ENCODE measurements around the gene ABCA13.
A peak's percentile ranks its signal among the peaks of the same experiment; 100 is the strongest.
"Not testable (repeated sequence)": the region's sequence is repeated elsewhere in the genome, so short reads cannot be mapped to it uniquely, and the experiment has no call there.

The ABCA13 gene

GRCh38 chr7:48171202-48171601 is at the start of gene ABCA13:
Gene ABCA13 (plus strand): TSS chr7:48171458. CDS start chr7:48171484, 26 bp downstream.
- no peak for DNase-seq (ENCODE audit: low read depth)

GRCh38 chr7:48126037-48126436 is 45.2 kb upstream of the ABCA13 start:
- no peak for DNase-seq (ENCODE audit: low read depth)

GRCh38 chr7:48130658-48131108 is 40.6 kb upstream of the ABCA13 start:
- DNase-seq (ENCODE audit: low read depth): no peak

GRCh38 chr7:48132792-48133191 is 38.5 kb upstream of the ABCA13 start:
- DNase-seq (ENCODE audit: low read depth): no peak

GRCh38 chr7:48139459-48139858 is 31.8 kb upstream of the ABCA13 start:
- no peak for DNase-seq (ENCODE audit: low read depth)

GRCh38 chr7:48140001-48140681 is 31.1 kb upstream of the ABCA13 start:
- no peak for DNase-seq (ENCODE audit: low read depth)

GRCh38 chr7:48141521-48141920 is 29.7 kb upstream of the ABCA13 start:
- DNase-seq (ENCODE audit: low read depth): no peak

- no peak for DNase-seq (ENCODE audit: low read depth)
Measured at GRCh38 chr7:48144291-48144768, 26.9 kb upstream of the ABCA13 start.

- DNase-seq (ENCODE audit: low read depth): no peak
Measured at GRCh38 chr7:48147078-48147591, 24.1 kb upstream of the ABCA13 start.

- DNase-seq (ENCODE audit: low read depth): not testable (repeated sequence)
Measured at GRCh38 chr7:48147690-48148089, 23.6 kb upstream of the ABCA13 start.

- DNase-seq (ENCODE audit: low read depth): no peak
Measured at GRCh38 chr7:48148311-48148710, 22.9 kb upstream of the ABCA13 start.

- DNase-seq (ENCODE audit: low read depth): no peak
Measured at GRCh38 chr7:48149058-48149457, 22.2 kb upstream of the ABCA13 start.

- DNase-seq (ENCODE audit: low read depth): no peak
Measured at GRCh38 chr7:48150086-48150485, 21.2 kb upstream of the ABCA13 start.

GRCh38 chr7:48154792-48155413 is 16.4 kb upstream of the ABCA13 start:
- DNase-seq (ENCODE audit: low read depth): no peak

- DNase-seq (ENCODE audit: low read depth): peak; percentile 43
Measured at GRCh38 chr7:48158404-48158803, 12.9 kb upstream of the ABCA13 start.

- no peak for DNase-seq (ENCODE audit: low read depth)
Measured at GRCh38 chr7:48161407-48162125, 9.7 kb upstream of the ABCA13 start.

GRCh38 chr7:48165157-48165556 is 6.1 kb upstream of the ABCA13 start:
- DNase-seq (ENCODE audit: low read depth): no peak

- no peak for DNase-seq (ENCODE audit: low read depth)
Measured at GRCh38 chr7:48168159-48168558, 3.1 kb upstream of the ABCA13 start.

GRCh38 chr7:48170506-48170905 is 752 bp upstream of the ABCA13 start:
- DNase-seq (ENCODE audit: low read depth): no peak

GRCh38 chr7:48173313-48173712 is 2.1 kb downstream of the ABCA13 start:
- DNase-seq (ENCODE audit: low read depth): no peak

- no peak for DNase-seq (ENCODE audit: low read depth)
Measured at GRCh38 chr7:48173756-48174382, 2.6 kb downstream of the ABCA13 start.

GRCh38 chr7:48175019-48175418 is 3.8 kb downstream of the ABCA13 start:
- no peak for DNase-seq (ENCODE audit: low read depth)
